Measurements from ENCODE around the gene SOBP. TPM values are rescaled to one million over a fixed set of nuclear protein-coding genes. Genes with fewer than 3 reads are reported as not detected.

The SOBP gene
- total RNA-seq, 1 experiment from 2014 or later: 0.22 TPM

DNA sequence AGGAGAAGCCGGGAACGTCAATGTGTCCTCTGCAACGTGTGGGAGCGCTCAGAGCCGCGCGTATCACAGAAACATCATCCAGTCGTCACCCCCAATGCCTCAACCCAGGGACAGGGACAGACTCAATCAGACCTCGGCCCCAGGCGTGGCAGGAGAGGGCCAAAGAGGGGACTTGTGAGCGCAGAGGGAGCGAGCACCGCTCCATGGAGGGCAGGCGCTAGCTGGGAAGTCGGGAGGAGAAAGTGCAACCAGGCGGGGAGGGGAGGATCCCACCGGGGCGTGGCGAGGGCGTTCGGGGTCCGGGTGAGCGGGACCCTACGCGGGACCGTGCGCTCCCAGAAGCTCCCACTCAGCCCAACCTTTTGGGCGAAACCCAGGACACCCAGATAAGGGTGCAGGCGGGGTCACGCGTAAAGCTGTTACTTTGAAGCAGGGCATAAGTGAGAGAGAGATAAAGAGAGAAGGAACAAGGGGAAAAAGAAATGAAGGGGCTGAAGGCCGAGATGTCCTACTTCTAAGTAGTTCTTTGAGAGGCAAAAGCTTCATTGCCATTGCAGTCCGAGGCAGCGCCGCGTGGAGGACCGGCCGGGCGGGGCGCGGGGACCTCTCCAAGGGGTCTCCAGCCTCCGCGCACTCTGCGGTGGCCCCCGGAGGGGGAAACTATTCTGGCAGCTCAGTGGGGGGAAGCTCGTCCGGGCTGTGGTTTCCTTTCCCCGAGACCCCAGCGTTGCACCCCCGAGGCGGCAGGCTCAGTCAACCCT, 862 bp upstream of the SOBP start:
- no TSS peak for BruUV-seq (replicated peaks)
- no peaks in the 10 kb centered on the region for H3F3A ChIP-seq (ENCODE audit: insufficient read depth, low read depth)
- peaks cover 35% of the 10 kb centered on the region for H3K27me3 ChIP-seq (ENCODE audit: insufficient read depth, low read depth)
- intact Hi-C loops (cut with micrococcal nuclease; ENCODE audit: unreplicated experiment): no loop called here
- no peaks in the 10 kb centered on the region for H3K79me2 ChIP-seq (ENCODE audit: low read depth)
- POLR2A ChIA-PET (ENCODE audit: unreplicated experiment): no interaction called here
- peak in 1 of 2 experiments; percentile 3 for DNase-seq
- TF ChIP-seq, protein P1, sequence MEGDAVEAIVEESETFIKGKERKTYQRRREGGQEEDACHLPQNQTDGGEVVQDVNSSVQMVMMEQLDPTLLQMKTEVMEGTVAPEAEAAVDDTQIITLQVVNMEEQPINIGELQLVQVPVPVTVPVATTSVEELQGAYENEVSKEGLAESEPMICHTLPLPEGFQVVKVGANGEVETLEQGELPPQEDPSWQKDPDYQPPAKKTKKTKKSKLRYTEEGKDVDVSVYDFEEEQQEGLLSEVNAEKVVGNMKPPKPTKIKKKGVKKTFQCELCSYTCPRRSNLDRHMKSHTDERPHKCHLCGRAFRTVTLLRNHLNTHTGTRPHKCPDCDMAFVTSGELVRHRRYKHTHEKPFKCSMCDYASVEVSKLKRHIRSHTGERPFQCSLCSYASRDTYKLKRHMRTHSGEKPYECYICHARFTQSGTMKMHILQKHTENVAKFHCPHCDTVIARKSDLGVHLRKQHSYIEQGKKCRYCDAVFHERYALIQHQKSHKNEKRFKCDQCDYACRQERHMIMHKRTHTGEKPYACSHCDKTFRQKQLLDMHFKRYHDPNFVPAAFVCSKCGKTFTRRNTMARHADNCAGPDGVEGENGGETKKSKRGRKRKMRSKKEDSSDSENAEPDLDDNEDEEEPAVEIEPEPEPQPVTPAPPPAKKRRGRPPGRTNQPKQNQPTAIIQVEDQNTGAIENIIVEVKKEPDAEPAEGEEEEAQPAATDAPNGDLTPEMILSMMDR (conservative IDR thresholded peaks at IDR 0.05): no peak
- no peaks in the 10 kb centered on the region for H4K20me1 ChIP-seq (ENCODE audit: insufficient read depth)
- peaks cover 5% of the 10 kb centered on the region; the same call in 1 of the 2 replicates for H3K4me1 ChIP-seq (replicated peaks; ENCODE audit: insufficient read depth)
- CTCF ChIA-PET: no interaction called here
- no peak overlapping the region for H3K27ac ChIP-seq
- peak overlapping the region; percentile 98 for H3K4me2 ChIP-seq
- no peaks in the 10 kb centered on the region for H3K36me3 ChIP-seq (ENCODE audit: low read depth)
- peak overlapping the region; percentile 58 for H3K4me3 ChIP-seq
- no peaks in the 10 kb centered on the region for H3K9me3 ChIP-seq (ENCODE audit: insufficient read depth, low read depth)
- H3K9me2 ChIP-seq (ENCODE audit: insufficient read depth): no peaks in the 10 kb centered on the region
- peak overlapping the region; percentile 89 for H2AFZ ChIP-seq

DNA sequence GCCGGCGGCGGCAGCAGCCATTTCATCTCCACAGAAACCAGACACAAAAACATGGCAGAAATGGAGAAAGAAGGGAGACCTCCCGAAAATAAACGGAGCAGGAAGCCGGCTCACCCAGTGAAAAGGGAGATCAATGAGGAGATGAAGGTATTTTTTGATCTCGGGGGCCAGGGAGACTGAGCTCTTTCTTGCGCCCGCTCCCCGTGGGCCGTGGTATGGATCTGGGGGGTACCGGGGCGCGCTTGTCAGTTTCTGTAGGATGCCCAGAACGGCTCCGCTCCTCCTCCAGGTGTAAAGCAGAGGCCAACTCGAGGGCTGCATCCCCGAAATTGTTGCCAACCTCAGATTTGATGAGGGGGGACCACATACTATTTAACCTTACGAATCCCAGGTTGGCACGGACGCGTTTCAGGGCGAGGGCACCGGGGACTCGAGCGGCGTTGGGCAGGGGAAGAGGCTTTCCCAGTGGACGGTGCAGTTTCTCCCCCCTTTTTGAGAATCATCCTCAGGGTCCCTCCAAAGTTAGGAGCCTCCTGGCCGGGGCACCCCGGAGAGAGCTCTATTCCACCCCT, 735 bp downstream of the SOBP start:
- no peak overlapping the region for H3K27ac ChIP-seq
- no TSS peak for BruUV-seq (replicated peaks)
- peak; percentile 96 for TF ChIP-seq EZH2 (IDR thresholded peaks at IDR 0.05; ENCODE audit: low read depth)
- TF ChIP-seq, protein P1 (conservative IDR thresholded peaks at IDR 0.05): no peak
- no peaks in the 10 kb centered on the region for H3K9me2 ChIP-seq (ENCODE audit: insufficient read depth)
- ChIA-PET POLR2A (ENCODE audit: unreplicated experiment) (no interaction called here), CTCF (interaction anchor here (0.6 kb wide), 1 partner anchor 163 kb away, joined by 3 read pairs; no protein-coding TSS in a partner anchor)
- H3K36me3 ChIP-seq (ENCODE audit: low read depth): no peaks in the 10 kb centered on the region
- no peaks in the 10 kb centered on the region for H3F3A ChIP-seq (ENCODE audit: insufficient read depth, low read depth)
- intact Hi-C loops (cut with micrococcal nuclease; ENCODE audit: unreplicated experiment): loop anchor here (1.0 kb wide), 1 partner anchor 185 kb away; no protein-coding TSS in a partner anchor
- peak overlapping the region; percentile 98 for H3K4me2 ChIP-seq
- no peaks in the 10 kb centered on the region for H3K9me3 ChIP-seq (ENCODE audit: insufficient read depth, low read depth)
- no peaks in the 10 kb centered on the region for H3K79me2 ChIP-seq (ENCODE audit: low read depth)
- peaks cover 35% of the 10 kb centered on the region for H3K27me3 ChIP-seq (ENCODE audit: insufficient read depth, low read depth)
- H3K4me1 ChIP-seq (replicated peaks; ENCODE audit: insufficient read depth): peaks cover 5% of the 10 kb centered on the region; the same call in 1 of the 2 replicates
- peak overlapping the region; percentile 79 for H2AFZ ChIP-seq
- no peak for DNase-seq
- H4K20me1 ChIP-seq (ENCODE audit: insufficient read depth): no peaks in the 10 kb centered on the region
- H3K4me3 ChIP-seq: peak overlapping the region; percentile 58

DNA sequence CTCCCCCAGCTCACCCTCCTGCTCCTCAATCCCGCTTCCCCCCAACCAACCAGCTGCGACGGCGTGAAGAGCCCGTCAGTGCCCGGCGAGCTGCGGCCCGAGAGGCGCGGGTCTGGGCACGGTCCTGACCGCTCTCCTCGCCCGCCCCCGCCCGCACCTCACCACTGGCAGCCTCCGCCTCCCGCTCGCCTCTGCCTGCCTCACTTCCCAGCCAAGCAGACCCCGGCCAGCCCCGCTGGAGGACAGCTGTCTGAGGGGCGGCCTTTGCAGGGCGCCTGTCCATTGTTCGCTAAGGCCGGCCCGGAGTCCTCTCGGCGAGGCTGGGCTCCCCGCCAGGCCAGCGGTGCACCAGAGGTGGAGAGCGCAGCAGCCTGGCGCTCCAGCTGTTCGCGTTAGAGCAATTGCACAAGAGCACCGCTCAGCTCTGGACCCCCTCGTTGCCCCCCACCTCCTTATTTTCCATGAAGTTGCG, 1.3 kb downstream of the SOBP start:
- Histone ChIP-seq H3K79me2 (ENCODE audit: low read depth) (no peaks in the 10 kb centered on the region), H3K9me3 (ENCODE audit: insufficient read depth, low read depth) (no peaks in the 10 kb centered on the region), H3K4me2 (no peak overlapping the region), H3F3A (ENCODE audit: insufficient read depth, low read depth) (no peaks in the 10 kb centered on the region), H4K20me1 (ENCODE audit: insufficient read depth) (no peaks in the 10 kb centered on the region), H3K36me3 (ENCODE audit: low read depth) (no peaks in the 10 kb centered on the region), H3K9me2 (ENCODE audit: insufficient read depth) (no peaks in the 10 kb centered on the region), H3K4me1 (replicated peaks; ENCODE audit: insufficient read depth) (peaks cover 5% of the 10 kb centered on the region; the same call in 1 of the 2 replicates), H3K27ac (no peak overlapping the region), H2AFZ (no peak overlapping the region), H3K4me3 (no peak overlapping the region), H3K27me3 (ENCODE audit: insufficient read depth, low read depth) (peaks cover 35% of the 10 kb centered on the region)
- intact Hi-C loops (cut with micrococcal nuclease; ENCODE audit: unreplicated experiment): no loop called here
- TF ChIP-seq EZH2 (IDR thresholded peaks at IDR 0.05; ENCODE audit: low read depth): no peak
- TF ChIP-seq, protein P1 (conservative IDR thresholded peaks at IDR 0.05): no peak
- ChIA-PET CTCF (interaction anchor here (0.6 kb wide), 2 partner anchors 162 to 328 kb away, joined by 3 to 4 read pairs; no protein-coding TSS in a partner anchor), POLR2A (ENCODE audit: unreplicated experiment) (no interaction called here)
- DNase-seq: peak in 1 of 2 experiments; percentile 8
- BruUV-seq (replicated peaks): no TSS peak

Data from PC-9 (cell line).